Nephron progenitor cell (in vitro differentiated cells): Measurements from ENCODE around the gene ZNF654.
"Not testable (repeated sequence)": the region's sequence is repeated elsewhere in the genome, so short reads cannot be mapped to it uniquely, and the experiment has no call there.

Experiments used
- DNase-seq: peaks from one replicate; pipeline ENCODE4 v3.0.0; 2021
- H3K27ac Mint-ChIP-seq: 2 replicates; pipeline ENCODE4 v1.8.0; 2021; ENCODE audit warnings: mild to moderate bottlenecking, moderate library complexity, mixed read lengths
- H3K27me3 Mint-ChIP-seq: 2 replicates; pipeline ENCODE4 v1.8.0; 2021; ENCODE audit warnings: mild to moderate bottlenecking, low read depth, mixed read lengths; ENCODE audit not compliant: poor library complexity
- H3K36me3 Mint-ChIP-seq: 2 replicates; pipeline ENCODE4 v1.8.0; 2021; ENCODE audit warnings: low read depth, mixed read lengths
- H3K4me1 Mint-ChIP-seq: 2 replicates; pipeline ENCODE4 v1.8.0; 2021; ENCODE audit warnings: mixed read lengths
- H3K4me3 Mint-ChIP-seq: 2 replicates; pipeline ENCODE4 v1.8.0; 2021; ENCODE audit warnings: mild to moderate bottlenecking, moderate library complexity, mixed read lengths
- H3K9me3 Mint-ChIP-seq: 2 replicates; pipeline ENCODE4 v1.8.0; 2021; ENCODE audit warnings: mild to moderate bottlenecking, moderate library complexity, mixed read lengths
- TF ChIP-seq, protein P1 (sequence below): fragments of 200-600 bp; sonication (generic); IDR thresholded peaks from 2 replicates; pipeline ENCODE4 v1.5.0; 2021; ENCODE audit warnings: antibody characterized with exemption

Gene ZNF654

DNA sequence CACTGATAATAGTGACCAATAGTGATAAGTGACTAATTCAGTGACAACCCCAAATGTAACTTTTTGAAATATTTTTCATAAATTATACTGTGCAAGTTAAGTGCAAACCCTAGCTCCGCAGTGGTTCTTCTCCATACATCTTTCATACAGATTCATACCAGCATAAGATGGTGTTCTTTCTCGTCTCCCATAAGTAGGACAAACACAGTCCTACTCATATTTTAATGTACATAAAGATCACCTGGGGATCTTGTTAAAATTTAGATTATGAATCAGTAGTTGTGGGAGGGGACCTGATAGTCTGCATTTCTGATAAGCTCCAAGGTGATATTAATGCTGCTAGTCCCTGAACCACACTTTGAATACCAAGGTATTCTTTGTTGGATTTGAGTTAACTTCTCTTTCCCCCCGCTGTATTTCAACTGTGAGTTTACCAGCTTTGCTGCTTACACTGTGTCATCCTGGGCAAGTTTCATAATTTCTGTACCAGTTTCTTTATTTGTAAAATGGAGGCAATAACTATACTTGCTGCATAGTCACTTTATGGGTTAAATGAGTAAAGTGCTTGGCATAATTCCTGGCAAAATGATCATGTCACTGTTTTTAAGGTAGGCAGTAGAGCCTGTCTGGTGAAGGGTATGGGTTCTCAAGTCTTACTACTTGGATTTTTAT is 56.0 kb downstream of the ZNF654 start:
- Mint-ChIP-seq H3K9me3 (peaks cover 4% of the 10 kb centered on the region), H3K36me3 (peaks cover 47% of the 10 kb centered on the region)

DNA sequence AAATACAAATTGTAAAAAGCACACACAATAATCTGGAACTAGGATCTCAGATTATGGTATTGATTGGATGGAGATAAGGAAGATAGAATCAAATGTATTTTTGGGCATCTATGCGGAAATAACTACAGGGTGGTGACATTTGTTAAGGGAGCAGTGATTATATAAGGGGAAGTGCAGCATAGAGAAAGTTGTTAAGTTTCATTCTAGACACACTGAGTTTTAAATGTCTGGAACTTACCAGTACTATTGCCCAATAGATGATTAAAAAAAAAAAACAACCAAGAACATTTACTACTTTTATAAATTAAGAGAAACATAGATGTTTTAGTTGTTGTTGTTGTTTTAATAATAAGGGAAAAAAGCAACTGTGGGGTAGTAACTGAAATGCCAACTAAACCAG is 58.6 kb downstream of the ZNF654 start:
- no peak for DNase-seq
- no peak overlapping the region for H3K27ac Mint-ChIP-seq
- peaks cover 4% of the 10 kb centered on the region for H3K9me3 Mint-ChIP-seq
- peaks cover 59% of the 10 kb centered on the region for H3K36me3 Mint-ChIP-seq
- H3K4me3 Mint-ChIP-seq = no peak overlapping the region
- no peaks in the 10 kb centered on the region for H3K27me3 Mint-ChIP-seq
- peaks cover 20% of the 10 kb centered on the region for H3K4me1 Mint-ChIP-seq
- TF ChIP-seq, protein P1, sequence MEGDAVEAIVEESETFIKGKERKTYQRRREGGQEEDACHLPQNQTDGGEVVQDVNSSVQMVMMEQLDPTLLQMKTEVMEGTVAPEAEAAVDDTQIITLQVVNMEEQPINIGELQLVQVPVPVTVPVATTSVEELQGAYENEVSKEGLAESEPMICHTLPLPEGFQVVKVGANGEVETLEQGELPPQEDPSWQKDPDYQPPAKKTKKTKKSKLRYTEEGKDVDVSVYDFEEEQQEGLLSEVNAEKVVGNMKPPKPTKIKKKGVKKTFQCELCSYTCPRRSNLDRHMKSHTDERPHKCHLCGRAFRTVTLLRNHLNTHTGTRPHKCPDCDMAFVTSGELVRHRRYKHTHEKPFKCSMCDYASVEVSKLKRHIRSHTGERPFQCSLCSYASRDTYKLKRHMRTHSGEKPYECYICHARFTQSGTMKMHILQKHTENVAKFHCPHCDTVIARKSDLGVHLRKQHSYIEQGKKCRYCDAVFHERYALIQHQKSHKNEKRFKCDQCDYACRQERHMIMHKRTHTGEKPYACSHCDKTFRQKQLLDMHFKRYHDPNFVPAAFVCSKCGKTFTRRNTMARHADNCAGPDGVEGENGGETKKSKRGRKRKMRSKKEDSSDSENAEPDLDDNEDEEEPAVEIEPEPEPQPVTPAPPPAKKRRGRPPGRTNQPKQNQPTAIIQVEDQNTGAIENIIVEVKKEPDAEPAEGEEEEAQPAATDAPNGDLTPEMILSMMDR = no peak

More for the DNA sequence above, 56.0 kb downstream of the ZNF654 start:
- TF ChIP-seq, protein P1 = no peak
- H3K4me3 Mint-ChIP-seq = no peak overlapping the region
- peak overlapping the region; percentile 64 for H3K27ac Mint-ChIP-seq
- no peaks in the 10 kb centered on the region for H3K27me3 Mint-ChIP-seq
- no peak for DNase-seq
- peaks cover 25% of the 10 kb centered on the region for H3K4me1 Mint-ChIP-seq

DNA sequence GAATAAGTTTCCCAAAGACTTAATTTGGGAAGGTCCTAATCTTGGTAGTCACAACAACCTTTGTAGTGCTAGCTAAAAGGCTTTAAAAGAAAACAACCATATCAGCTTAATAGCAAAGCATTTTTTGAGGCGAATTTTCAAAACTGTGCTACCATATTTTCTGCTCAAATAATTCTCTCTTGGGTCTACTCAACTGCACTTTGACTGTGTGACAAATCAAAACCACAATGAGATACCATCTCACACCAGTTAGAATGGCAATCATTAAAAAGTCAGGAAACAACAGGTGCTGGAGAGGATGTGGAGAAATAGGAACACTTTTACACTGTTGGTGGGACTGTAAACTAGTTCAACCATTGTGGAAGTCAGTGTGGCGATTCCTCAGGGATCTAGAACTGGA is 59.5 kb downstream of the ZNF654 start:
- not testable (repeated sequence) for H3K4me3 Mint-ChIP-seq, H3K27ac Mint-ChIP-seq, H3K27me3 Mint-ChIP-seq, H3K9me3 Mint-ChIP-seq, DNase-seq
- H3K36me3 Mint-ChIP-seq = peaks cover 59% of the 10 kb centered on the region
- H3K4me1 Mint-ChIP-seq = peaks cover 11% of the 10 kb centered on the region

DNA sequence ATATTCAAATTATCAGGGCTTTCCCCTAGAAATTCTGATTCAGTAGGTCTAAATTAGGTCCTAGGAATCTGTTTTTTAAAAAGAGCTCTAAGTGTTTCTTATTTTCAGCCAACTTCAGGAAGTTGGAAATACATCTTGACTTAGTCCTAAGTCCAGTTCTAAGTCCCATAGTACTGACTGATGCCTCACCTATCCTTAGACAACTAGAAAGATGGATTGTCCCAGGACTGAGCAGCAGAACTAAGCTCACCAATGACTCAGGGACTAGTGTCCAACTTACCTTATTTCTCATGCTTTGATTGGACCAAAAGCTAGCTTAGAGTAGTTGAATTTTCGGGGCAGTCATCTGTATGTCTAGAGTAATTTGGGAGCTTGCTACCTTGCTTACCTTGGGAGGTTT is 64.5 kb downstream of the ZNF654 start:
- TF ChIP-seq, protein P1 = no peak
- no peaks in the 10 kb centered on the region for H3K4me1 Mint-ChIP-seq
- H3K27ac Mint-ChIP-seq = no peak overlapping the region
- H3K36me3 Mint-ChIP-seq = peaks cover 45% of the 10 kb centered on the region
- no peak for DNase-seq
- no peaks in the 10 kb centered on the region for H3K27me3 Mint-ChIP-seq
- H3K4me3 Mint-ChIP-seq = no peak overlapping the region
- H3K9me3 Mint-ChIP-seq = no peaks in the 10 kb centered on the region

DNA sequence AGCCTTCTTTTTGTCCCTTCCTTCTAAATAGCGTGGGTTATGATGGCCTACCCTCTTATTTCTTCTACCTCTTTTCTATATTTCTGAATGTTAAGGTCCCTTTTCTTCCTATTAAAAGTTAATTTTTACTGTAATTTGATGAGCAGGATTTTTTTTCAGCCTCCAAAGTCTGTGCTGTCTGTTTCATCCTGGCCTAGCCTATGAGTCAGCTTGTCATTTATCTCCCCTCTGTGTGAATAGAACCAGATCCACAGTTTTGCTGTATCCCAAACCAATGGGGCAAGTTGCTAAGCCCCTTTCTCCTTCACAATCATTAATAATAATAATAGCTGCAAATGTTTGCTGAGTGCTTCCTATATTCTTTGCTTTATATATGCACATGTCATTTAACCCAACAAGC is 72.6 kb downstream of the ZNF654 start:
- peaks cover 34% of the 10 kb centered on the region for H3K36me3 Mint-ChIP-seq

DNA sequence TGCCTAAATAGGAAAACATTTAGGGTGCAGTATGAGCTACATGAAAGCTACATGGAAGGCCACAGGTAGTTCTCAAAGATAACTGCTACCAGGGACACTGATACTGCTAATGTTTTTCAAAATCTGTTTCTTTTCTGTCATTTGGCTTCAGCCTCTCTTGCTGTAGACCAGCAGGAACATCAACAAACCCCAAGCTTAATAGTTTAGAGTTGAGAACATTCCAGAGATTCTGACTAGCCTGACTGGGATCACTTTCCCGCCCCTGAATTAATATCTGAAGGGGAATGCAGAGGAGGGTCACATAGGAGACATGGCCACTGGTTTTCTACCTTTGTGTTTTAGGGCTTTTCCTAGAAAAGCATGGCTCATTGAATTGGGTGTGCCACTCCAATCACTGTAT is 73.8 kb downstream of the ZNF654 start:
- TF ChIP-seq, protein P1 = no peak
- Mint-ChIP-seq H3K9me3 (no peaks in the 10 kb centered on the region), H3K4me3 (no peak overlapping the region), H3K27me3 (no peaks in the 10 kb centered on the region), H3K4me1 (no peaks in the 10 kb centered on the region), H3K36me3 (peaks cover 33% of the 10 kb centered on the region), H3K27ac (no peak overlapping the region)
- no peak for DNase-seq

More for the DNA sequence above, 72.6 kb downstream of the ZNF654 start:
- Mint-ChIP-seq H3K27ac (no peak overlapping the region), H3K9me3 (no peaks in the 10 kb centered on the region), H3K4me3 (no peak overlapping the region), H3K4me1 (no peaks in the 10 kb centered on the region), H3K27me3 (no peaks in the 10 kb centered on the region)
- DNase-seq = no peak
- TF ChIP-seq, protein P1 = no peak
